ENCODE results near the gene NEK2.

DNA sequence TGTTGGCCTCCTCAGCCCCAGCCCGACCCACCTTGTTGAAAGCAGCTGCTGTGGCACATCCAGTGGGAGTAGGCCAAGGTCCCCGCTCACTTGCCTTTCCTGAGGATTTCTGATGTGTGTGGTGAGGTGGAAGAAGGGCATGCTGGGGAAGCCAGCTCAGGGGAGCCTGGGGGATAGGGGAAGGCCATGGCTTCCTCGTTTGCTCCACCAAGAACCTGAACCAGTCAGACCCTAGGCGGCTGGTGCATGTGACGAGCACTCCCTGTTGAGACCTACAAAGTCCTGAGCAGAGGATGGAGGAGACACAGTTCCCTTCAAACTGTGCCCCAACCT, 58.5 kb downstream of the NEK2 start:
- TF ChIP-seq, protein P1, sequence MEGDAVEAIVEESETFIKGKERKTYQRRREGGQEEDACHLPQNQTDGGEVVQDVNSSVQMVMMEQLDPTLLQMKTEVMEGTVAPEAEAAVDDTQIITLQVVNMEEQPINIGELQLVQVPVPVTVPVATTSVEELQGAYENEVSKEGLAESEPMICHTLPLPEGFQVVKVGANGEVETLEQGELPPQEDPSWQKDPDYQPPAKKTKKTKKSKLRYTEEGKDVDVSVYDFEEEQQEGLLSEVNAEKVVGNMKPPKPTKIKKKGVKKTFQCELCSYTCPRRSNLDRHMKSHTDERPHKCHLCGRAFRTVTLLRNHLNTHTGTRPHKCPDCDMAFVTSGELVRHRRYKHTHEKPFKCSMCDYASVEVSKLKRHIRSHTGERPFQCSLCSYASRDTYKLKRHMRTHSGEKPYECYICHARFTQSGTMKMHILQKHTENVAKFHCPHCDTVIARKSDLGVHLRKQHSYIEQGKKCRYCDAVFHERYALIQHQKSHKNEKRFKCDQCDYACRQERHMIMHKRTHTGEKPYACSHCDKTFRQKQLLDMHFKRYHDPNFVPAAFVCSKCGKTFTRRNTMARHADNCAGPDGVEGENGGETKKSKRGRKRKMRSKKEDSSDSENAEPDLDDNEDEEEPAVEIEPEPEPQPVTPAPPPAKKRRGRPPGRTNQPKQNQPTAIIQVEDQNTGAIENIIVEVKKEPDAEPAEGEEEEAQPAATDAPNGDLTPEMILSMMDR (IDR thresholded peaks at IDR 0.05), result no peak
- TF ChIP-seq POLR2A (IDR thresholded peaks at IDR 0.05), result no peak

Data from uterus (tissue), 2 donors.